ENCODE measurements around the gene CACNA1A. TPM values are rescaled to one million over a fixed set of nuclear protein-coding genes. Genes with fewer than 3 reads are reported as not detected.

CACNA1A gene
- total RNA-seq, 2 experiments from 2014 or later = 0.29 to 0.36 TPM

- intact Hi-C loops (cut with micrococcal nuclease) = no loop called here
- no peak for TF ChIP-seq CTCF (IDR thresholded peaks at IDR 0.05)
- ATAC-seq (no peak), DNase-seq (no peak)
- ChIA-PET POLR2A (no interaction called here), CTCF (interaction anchor here (1.0 to 1.3 kb wide), 2 partner anchors 89 to 295 kb away, joined by 3 to 4 read pairs; no protein-coding TSS in a partner anchor)
- no peak overlapping the region for H3K4me3 Mint-ChIP-seq
- no peak overlapping the region for H3K27ac Mint-ChIP-seq
- peaks cover 4% of the 10 kb centered on the region for H3K27me3 Mint-ChIP-seq
- H3K9me3 Mint-ChIP-seq = no peaks in the 10 kb centered on the region
- H3K4me1 Mint-ChIP-seq (ENCODE audit: low read depth) = no peaks in the 10 kb centered on the region
- H3K36me3 Mint-ChIP-seq (ENCODE audit: low read depth) = no peaks in the 10 kb centered on the region
These were observed 222.4 kb downstream of the CACNA1A start for GRCh38 chr19:13283871-13284270.

GRCh38 chr19:13282486-13283065 lies 223.7 kb downstream of the CACNA1A start:
- ATAC-seq (no peak), DNase-seq (no peak)
- intact Hi-C loops (cut with micrococcal nuclease) = no loop called here
- ChIA-PET POLR2A (no interaction called here), CTCF (interaction anchor here (1.3 to 2.4 kb wide), 2 partner anchors 87 to 307 kb away, joined by 3 to 10 read pairs; no protein-coding TSS in a partner anchor)
- H3K4me3 Mint-ChIP-seq = no peak overlapping the region
- no peaks in the 10 kb centered on the region for H3K36me3 Mint-ChIP-seq (ENCODE audit: low read depth)
- no peak overlapping the region for H3K27ac Mint-ChIP-seq
- TF ChIP-seq CTCF (IDR thresholded peaks at IDR 0.05) = no peak
- peaks cover 4% of the 10 kb centered on the region for H3K27me3 Mint-ChIP-seq
- H3K4me1 Mint-ChIP-seq (ENCODE audit: low read depth) = peaks cover 1% of the 10 kb centered on the region
- no peaks in the 10 kb centered on the region for H3K9me3 Mint-ChIP-seq

GRCh38 chr19:13281567-13282291 lies 224.6 kb downstream of the CACNA1A start:
- ChIA-PET POLR2A (no interaction called here), CTCF (interaction anchor here (2.4 kb wide), 1 partner anchor 308 kb away, joined by 10 read pairs; no protein-coding TSS in a partner anchor)
- Mint-ChIP-seq H3K4me3 (no peak overlapping the region), H3K27me3 (peaks cover 4% of the 10 kb centered on the region), H3K27ac (no peak overlapping the region), H3K36me3 (ENCODE audit: low read depth) (no peaks in the 10 kb centered on the region), H3K4me1 (ENCODE audit: low read depth) (peaks cover 7% of the 10 kb centered on the region), H3K9me3 (no peaks in the 10 kb centered on the region)
- DNase-seq (peak; percentile 10), ATAC-seq (no peak)
- intact Hi-C loops (cut with micrococcal nuclease) = no loop called here
- no peak for TF ChIP-seq CTCF (IDR thresholded peaks at IDR 0.05)

GRCh38 chr19:13277104-13277809 lies 229.0 kb downstream of the CACNA1A start:
- Mint-ChIP-seq H3K36me3 (ENCODE audit: low read depth) (no peaks in the 10 kb centered on the region), H3K9me3 (no peaks in the 10 kb centered on the region), H3K4me3 (peak overlapping the region; percentile 26), H3K27ac (peak overlapping the region; percentile 80), H3K27me3 (peaks cover 4% of the 10 kb centered on the region), H3K4me1 (ENCODE audit: low read depth) (peaks cover 10% of the 10 kb centered on the region)
- ChIA-PET CTCF (interaction anchor here (0.6 to 5.0 kb wide), 37 partner anchors 11 to 1872 kb away, joined by 3 to 50 read pairs (median 4); no protein-coding TSS in a partner anchor), POLR2A (interaction anchor here (1.0 to 1.2 kb wide), 2 partner anchors 8 to 312 kb away, joined by 3 to 4 read pairs; no protein-coding TSS in a partner anchor)
- intact Hi-C loops (cut with micrococcal nuclease) = loop anchor here (1.0 to 2.0 kb wide), 2 partner anchors 154 to 312 kb away; no protein-coding TSS in a partner anchor
- ATAC-seq (peak; percentile 94), DNase-seq (peak; percentile 78)
- TF ChIP-seq CTCF (IDR thresholded peaks at IDR 0.05) = peak; percentile 66

Data from activated CD8-positive, alpha-beta T cell treated with anti-CD3 and anti-CD28 coated beads for 36 hours (primary cell).